H1 (cell line): ENCODE measurements around the gene TNP2. TPM values are rescaled to one million over a fixed set of nuclear protein-coding genes. Genes with fewer than 3 reads are reported as not detected.
A peak's percentile ranks its signal among the peaks of the same experiment; 100 is the strongest.

Experiments used
- CTCF ChIA-PET: fragments of 300-600 bp; sonication (Branson Sonifier 250); formaldehyde crosslinking; loops from one replicate; lab custom pipeline; 2021; ENCODE audit not compliant: partially characterized antibody; lab: Charles Lee
- POLR2A ChIA-PET: fragments of 300-600 bp; sonication (Branson Sonifier 250); formaldehyde crosslinking; loops from one replicate; lab custom pipeline; 2021; ENCODE audit warnings: inconsistent platforms; ENCODE audit not compliant: partially characterized antibody; lab: Charles Lee
- DNase-seq, 2 experiments: peaks; one replicate each; pipeline versions ENCODE4 v3.0.0 to v3.0.0-alpha.2; 2010 to 2022; ENCODE audit warnings: low spot score in 2 of 2, low read depth in 1 of 2, mixed read lengths in 1 of 2
- FAIRE-seq: peaks from 2 replicates; lab custom pipeline; 2011; peaks lifted over from hg19 to GRCh38; lab: Jason Lieb, UNC
- H2AFZ ChIP-seq: 2 replicates; pipeline ENCODE4 v1.8.1; 2012; ENCODE audit warnings: low read length, inconsistent platforms
- H2AK5ac ChIP-seq: 2 replicates; pipeline ENCODE4 v1.6.1; 2013; ENCODE audit warnings: low read depth, low read length
- H2BK120ac ChIP-seq: replicated peaks from 2 replicates; pipeline ENCODE3; 2013; ENCODE audit warnings: low read depth, low read length, inconsistent platforms
- H2BK12ac ChIP-seq: 2 replicates; pipeline ENCODE4 v1.6.1; 2013; ENCODE audit warnings: low read depth, low read length
- H2BK15ac ChIP-seq: 2 replicates; pipeline ENCODE4 v1.6.1; 2013; ENCODE audit warnings: low read length
- H2BK20ac ChIP-seq: 2 replicates; pipeline ENCODE4 v1.6.1; 2013; ENCODE audit warnings: low read length
- H2BK5ac ChIP-seq: 2 replicates; pipeline ENCODE4 v1.6.1; 2013; ENCODE audit warnings: low read depth, low read length
- H3K14ac ChIP-seq: 2 replicates; pipeline ENCODE4 v1.6.1; 2013; ENCODE audit warnings: inconsistent platforms; ENCODE audit not compliant: insufficient read length
- H3K18ac ChIP-seq: 2 replicates; pipeline ENCODE4 v1.6.1; 2013; ENCODE audit warnings: low read length; ENCODE audit errors: extremely low read depth
- H3K23ac ChIP-seq: 2 replicates; pipeline ENCODE4 v1.6.1; 2013; ENCODE audit warnings: inconsistent platforms; ENCODE audit not compliant: insufficient read length
- H3K23me2 ChIP-seq: 2 replicates; pipeline ENCODE4 v1.6.1; 2013; ENCODE audit warnings: low read depth, low read length
- H3K27ac ChIP-seq: 2 replicates; pipeline ENCODE4 v1.6.1; 2011; ENCODE audit warnings: low read depth, low read length, inconsistent platforms
- H3K27me3 ChIP-seq, 4 experiments: replicated peaks in 1 of 4; 1 replicate in 1 of 4; 2 replicates in 3 of 4; pipeline versions ENCODE4 v1.6.1 to v1.8.1; 2011 to 2013; ENCODE audit warnings: low read length in 3 of 4, mild to moderate bottlenecking in 3 of 4, inconsistent platforms in 2 of 4, mixed read lengths in 2 of 4, moderate library complexity in 1 of 4; ENCODE audit not compliant: control insufficient read depth in 3 of 4, insufficient read depth in 3 of 4; ENCODE audit errors: extremely low read depth in 1 of 4
- H3K36me3 ChIP-seq, 4 experiments: 2 replicates each; pipeline versions ENCODE4 v1.6.1 to v1.8.1; 2011 to 2013; ENCODE audit warnings: mild to moderate bottlenecking in 4 of 4, low read length in 3 of 4, moderate library complexity in 2 of 4, control low read depth in 1 of 4, inconsistent platforms in 1 of 4; ENCODE audit not compliant: insufficient read depth in 4 of 4, control insufficient read depth in 2 of 4
- H3K4ac ChIP-seq: replicated peaks from 2 replicates; pipeline ENCODE3; 2013; ENCODE audit warnings: low read length, low read depth, mixed read lengths, inconsistent platforms; ENCODE audit not compliant: insufficient read length
- H3K4me1 ChIP-seq, 4 experiments: replicated peaks in 1 of 4; 1 replicate in 1 of 4; 2 replicates in 3 of 4; pipeline versions ENCODE4 v1.6.1 to v1.8.1; 2011 to 2013; ENCODE audit warnings: low read length in 3 of 4, inconsistent platforms in 2 of 4, mixed read lengths in 1 of 4; ENCODE audit not compliant: insufficient read depth in 4 of 4, control insufficient read depth in 3 of 4
- H3K4me2 ChIP-seq, 2 experiments: 2 replicates each; pipeline versions ENCODE4 v1.6.1 to v1.8.1; 2011 to 2013; ENCODE audit warnings: low read depth in 2 of 2, low read length in 2 of 2, control low read depth in 1 of 2, inconsistent platforms in 1 of 2, mild to moderate bottlenecking in 1 of 2; ENCODE audit not compliant: insufficient read depth in 1 of 2
- H3K4me3 ChIP-seq, 4 experiments: fragments of 200-600, 300-600 bp in 1 of 4; sonication (generic), shearing (Covaris generic), sonication (Bioruptor Twin) in 1 of 4; 2 replicates each; pipeline versions ENCODE4 v1.5.1 to v1.8.1; 2011 to 2016; ENCODE audit warnings: low read length in 4 of 4, low read depth in 3 of 4, control low read depth in 2 of 4, inconsistent platforms in 2 of 4, mild to moderate bottlenecking in 2 of 4, mixed read lengths in 1 of 4, moderate library complexity in 1 of 4; ENCODE audit not compliant: insufficient read depth in 2 of 4; ENCODE audit errors: extremely low read depth in 1 of 4
- H3K56ac ChIP-seq: replicated peaks from 2 replicates; pipeline ENCODE3; 2013; ENCODE audit warnings: low read depth, mild to moderate bottlenecking, mixed read lengths, low read length, inconsistent platforms; ENCODE audit not compliant: insufficient read length
- H3K79me1 ChIP-seq: 2 replicates; pipeline ENCODE4 v1.6.1; 2013; ENCODE audit warnings: low read depth, low read length, control low read depth
- H3K79me2 ChIP-seq, 2 experiments: 2 replicates each; pipeline versions ENCODE4 v1.6.1 to v1.8.1; 2012 to 2013; ENCODE audit warnings: low read length in 2 of 2, mild to moderate bottlenecking in 2 of 2, inconsistent platforms in 1 of 2; ENCODE audit not compliant: insufficient read depth in 2 of 2, control insufficient read depth in 1 of 2
- H3K9ac ChIP-seq, 4 experiments: replicated peaks in 1 of 4; 1 replicate in 1 of 4; 2 replicates in 3 of 4; pipeline versions ENCODE4 v1.6.1 to v1.8.1; 2011 to 2013; ENCODE audit warnings: low read depth in 3 of 4, low read length in 3 of 4, control low read depth in 2 of 4, mild to moderate bottlenecking in 2 of 4, moderate library complexity in 2 of 4, inconsistent platforms in 1 of 4; ENCODE audit errors: extremely low read depth in 1 of 4
- H3K9me3 ChIP-seq, 2 experiments: 2 replicates each; pipeline versions ENCODE4 v1.6.1 to v1.8.1; 2012 to 2013; ENCODE audit warnings: mild to moderate bottlenecking in 2 of 2, moderate library complexity in 2 of 2, control low read depth in 1 of 2, inconsistent platforms in 1 of 2, low read depth in 1 of 2, low read length in 1 of 2, mixed read lengths in 1 of 2; ENCODE audit not compliant: insufficient read depth in 2 of 2
- H4K20me1 ChIP-seq, 2 experiments: replicated peaks in 1 of 2; 2 replicates each; pipeline versions ENCODE3 to v1.8.1; 2011 to 2013; ENCODE audit warnings: inconsistent platforms in 2 of 2, low read length in 2 of 2, mild to moderate bottlenecking in 1 of 2; ENCODE audit not compliant: insufficient read depth in 2 of 2, control insufficient read depth in 1 of 2
- H4K5ac ChIP-seq: 2 replicates; pipeline ENCODE4 v1.6.1; 2013; ENCODE audit warnings: low read length, low read depth, mixed read lengths, inconsistent platforms; ENCODE audit not compliant: insufficient read length
- H4K8ac ChIP-seq: 2 replicates; pipeline ENCODE4 v1.8.0; 2013; ENCODE audit warnings: mild to moderate bottlenecking, moderate library complexity, low read length, inconsistent platforms; ENCODE audit not compliant: insufficient read depth; ENCODE audit errors: extremely low read depth
- H4K91ac ChIP-seq: replicated peaks from 2 replicates; pipeline ENCODE3; 2013; ENCODE audit warnings: low read length, mixed read lengths, inconsistent platforms; ENCODE audit not compliant: insufficient read length
- HDAC2 ChIP-seq, 2 experiments: fragments of 300-600 bp in 1 of 2; sonication (generic) in 1 of 2; IDR thresholded peaks; 2 replicates each; pipeline ENCODE4 v1.6.1; 2011 to 2012; ENCODE audit warnings: low read depth in 2 of 2, low read length in 2 of 2, mild to moderate bottlenecking in 2 of 2, moderate library complexity in 2 of 2, borderline replicate concordance in 1 of 2, inconsistent platforms in 1 of 2
- KDM1A ChIP-seq: fragments of 200-600, 300-600 bp; sonication (generic); IDR thresholded peaks from 2 replicates; pipeline ENCODE4 v1.7.1; 2016; ENCODE audit warnings: mild to moderate bottlenecking, low read length, borderline replicate concordance
- KDM4A ChIP-seq: IDR thresholded peaks from one replicate; pipeline ENCODE4 v1.7.1; 2012; ENCODE audit warnings: low read depth, mild to moderate bottlenecking, moderate library complexity, low read length, inconsistent platforms; ENCODE audit not compliant: severe bottlenecking
- NANOG ChIP-seq: IDR thresholded peaks from 2 replicates; pipeline ENCODE4 v1.6.1; 2011; ENCODE audit warnings: low read length, low read depth, mild to moderate bottlenecking, inconsistent platforms; ENCODE audit not compliant: insufficient read depth, poor library complexity, severe bottlenecking
- POLR2A ChIP-seq, 2 experiments: IDR thresholded peaks; 1 replicate in 1 of 2; 2 replicates in 1 of 2; pipeline ENCODE4 v1.6.1; 2011; ENCODE audit warnings: low read depth in 2 of 2, low read length in 2 of 2, mild to moderate bottlenecking in 2 of 2; ENCODE audit errors: control extremely low read depth in 1 of 2
- POLR2AphosphoS5 ChIP-seq: IDR thresholded peaks from 2 replicates; pipeline ENCODE4 v1.6.1; 2011; ENCODE audit warnings: low read depth, low read length
- SP2 ChIP-seq: IDR thresholded peaks from 2 replicates; pipeline ENCODE4 v1.6.1; 2012; ENCODE audit warnings: mild to moderate bottlenecking, low read length, inconsistent platforms
- TAF1 ChIP-seq: IDR thresholded peaks from 2 replicates; pipeline ENCODE4 v1.6.1; 2011; ENCODE audit warnings: mild to moderate bottlenecking, low read depth, low read length
- TBP ChIP-seq: IDR thresholded peaks from 2 replicates; pipeline ENCODE4 v1.6.1; 2011; ENCODE audit warnings: low read depth, low read length, improper control_type of control experiment
- TEAD4 ChIP-seq: IDR thresholded peaks from 2 replicates; pipeline ENCODE4 v1.6.1; 2012; ENCODE audit warnings: low read depth, low read length, inconsistent platforms, mixed read lengths
- WGBS, 2 experiments: shearing (Covaris generic) in 1 of 2; methylation state at CpG; one replicate each; pipeline versions ENCODE4 v1.1.6 to v1.1.7; 2013 to 2015; ENCODE audit warnings: low lambda C conversion rate in 2 of 2, mixed read lengths in 2 of 2, inconsistent platforms in 1 of 2, low coverage in 1 of 2, missing lambda C conversion rate in 1 of 2; ENCODE audit not compliant: insufficient replicate concordance in 2 of 2, insufficient coverage in 1 of 2, insufficient read length in 1 of 2; ENCODE audit errors: extremely low coverage in 1 of 2, missing lambda C conversion rate in 1 of 2; 5-methylcytosine and 5-hydroxymethylcytosine counted together
- polyA plus RNA-seq, 7 experiments: library from polyadenylated mRNA; depleted of rRNA in 3 of 7; stranded (reverse) in 5 of 7; unstranded in 2 of 7; fragments of >200 nt in 5 of 7; fragments of 200-250 nt in 2 of 7; gene quantifications; 1 replicate in 5 of 7; 2 replicates in 1 of 7; 4 replicates in 1 of 7; pipeline versions ENCODE4 v1.2.1 to v1.2.3, GENCODE V29; 2011 to 2013; ENCODE audit warnings: missing spikeins in 2 of 7, mixed read lengths in 2 of 7
- total RNA-seq: library from RNA; stranded (reverse); fragmentation: NEBNext Ultra II Directional; extraction: Animal tissue kit (Norgen Biotek cat#: 25700); gene quantifications from 2 replicates; pipeline ENCODE4 v1.2.1, GENCODE V29; 2021

The TNP2 gene
- total and polyA plus RNA-seq, 2 of the 8 experiments (the other 6 are each of a cell fraction or from before 2014, with no cell fraction given) = not detected

DNA sequence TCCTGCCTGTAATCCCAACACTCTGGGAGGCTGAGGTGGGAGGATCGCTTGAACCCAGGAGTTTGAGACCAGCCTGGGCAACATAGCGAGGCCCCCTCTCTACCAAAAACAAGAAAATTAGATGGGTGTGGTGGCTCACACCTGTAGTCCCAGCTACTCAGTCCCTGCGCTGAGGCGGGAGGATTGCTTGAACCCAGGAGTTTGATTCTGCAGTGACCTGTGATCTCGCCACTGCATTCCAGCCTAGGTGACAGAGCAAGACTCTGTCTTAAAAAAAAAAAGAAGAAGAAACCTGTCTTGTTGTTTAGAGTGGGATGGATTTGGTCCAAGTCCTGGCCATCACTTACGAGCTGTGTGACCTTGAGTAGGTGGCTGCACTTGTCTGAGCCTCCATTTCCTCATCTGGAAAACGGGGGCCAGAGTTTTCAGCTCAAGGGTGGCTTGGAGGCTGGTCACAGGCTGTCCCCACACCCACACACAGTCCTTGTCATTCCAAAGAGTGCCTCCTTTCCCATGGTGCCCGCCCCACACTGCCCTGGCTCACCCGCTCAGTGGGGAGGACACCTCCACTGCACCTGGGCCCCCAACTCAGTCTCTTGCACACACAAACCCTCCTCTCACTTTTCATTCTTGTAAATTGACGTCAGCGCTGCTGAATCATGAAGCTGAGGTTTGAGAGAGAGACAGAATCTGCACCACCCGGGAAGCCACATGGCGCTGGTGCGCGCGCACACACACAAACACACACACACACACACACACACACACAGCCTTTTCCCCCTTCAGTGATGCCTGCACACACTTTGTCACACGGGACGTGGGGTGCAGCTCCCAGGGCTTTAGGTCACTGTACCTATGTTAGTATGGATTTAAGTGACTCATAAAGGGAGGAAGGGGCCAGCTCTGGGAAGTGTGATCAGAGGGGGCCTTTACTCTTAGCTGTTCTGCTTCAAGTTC, 17.3 kb downstream of the TNP2 start:
- FAIRE-seq = no peak
- Histone ChIP-seq H3K23ac (no peak overlapping the region), H3K4me2 (peak overlapping the region in 1 of 2 experiments; percentile 6; a peak in 1 of 4 replicates)
- TF ChIP-seq HDAC2 (IDR thresholded peaks at IDR 0.05; ENCODE audit: borderline replicate concordance in 1 of 2, low read depth in 2 of 2, low read length in 2 of 2) = no peak
- no peak for TF ChIP-seq TEAD4
- no peak for TF ChIP-seq TBP
- no peak for TF ChIP-seq NANOG
- no peak for TF ChIP-seq KDM4A
- no peak for TF ChIP-seq SP2
- no peak for TF ChIP-seq KDM1A
- TF ChIP-seq TAF1 = no peak
- TF ChIP-seq POLR2AphosphoS5 = peak; percentile 2
- peak in 1 of 2 experiments; percentile 21; a peak in 1 of 3 replicates for TF ChIP-seq POLR2A (IDR thresholded peaks at IDR 0.05; ENCODE audit: control extremely low read depth in 1 of 2, low read depth in 2 of 2, low read length in 2 of 2)
- TF ChIP-seq, all 59 proteins: peak for 2
- no peak overlapping the region for H3K4me3 ChIP-seq
- no peak overlapping the region for H2BK5ac ChIP-seq
- H3K79me1 ChIP-seq = peaks cover 4% of the 10 kb centered on the region
- H2AK5ac ChIP-seq = no peak overlapping the region
- no peak for DNase-seq
- H4K8ac ChIP-seq = no peak overlapping the region
- no peak overlapping the region for H3K14ac ChIP-seq
- H3K27me3 ChIP-seq = no peaks in the 10 kb centered on the region; a peak in 1 of 7 replicates
- ChIA-PET CTCF (interaction anchor here (0.6 to 1.9 kb wide), 11 partner anchors 10 to 288 kb away, joined by 3 to 7 read pairs (median 3); no protein-coding TSS in a partner anchor), POLR2A (interaction anchor here (0.8 to 1.7 kb wide), 21 partner anchors 9 to 281 kb away, joined by 3 to 10 read pairs (median 4); no protein-coding TSS in a partner anchor)
- H3K56ac ChIP-seq = no peak overlapping the region
- no peak overlapping the region for H3K9ac ChIP-seq
- WGBS, 2 experiments = 84% methylated on average over 18 of the region's 18 CpGs; no CpG with 5 or more reads in 1 of the 2 experiments
- H2BK20ac ChIP-seq = no peak overlapping the region
- no peak overlapping the region for H2BK15ac ChIP-seq
- peaks cover 11 to 22% of the 10 kb centered on the region in 2 experiments for H4K20me1 ChIP-seq
- H2BK120ac ChIP-seq = no peak overlapping the region
- H4K5ac ChIP-seq = no peak overlapping the region
- no peak overlapping the region for H3K4ac ChIP-seq
- no peak overlapping the region for H2AFZ ChIP-seq
- no peak overlapping the region for H4K91ac ChIP-seq
- H3K4me1 ChIP-seq = peaks cover 0 to 15% (median 7%) of the 10 kb centered on the region in 4 experiments; a peak in 5 of 7 replicates
- H3K27ac ChIP-seq = no peak overlapping the region
- no peak overlapping the region for H2BK12ac ChIP-seq
- no peak overlapping the region for H3K18ac ChIP-seq
- H3K79me2 ChIP-seq = peaks cover 0 to 28% of the 10 kb centered on the region in 2 experiments; a peak in 2 of 4 replicates
- peaks cover 0 to 8% (median 5%) of the 10 kb centered on the region in 4 experiments; a peak in 5 of 8 replicates for H3K36me3 ChIP-seq
- no peaks in the 10 kb centered on the region for H3K9me3 ChIP-seq
- H3K23me2 ChIP-seq = peaks cover 11% of the 10 kb centered on the region; the same call in 1 of the 2 replicates
